ENCODE data around the gene CSPG4. TPM values are rescaled to one million over a fixed set of nuclear protein-coding genes. Genes with fewer than 3 reads are reported as not detected.

The CSPG4 gene
- total and polyA plus RNA-seq, 9 of the 15 experiments (the other 6 are each of a cell fraction or from before 2014, with no cell fraction given) = under 0.01 to 0.07 (median 0.04) TPM; not detected in 5

DNA sequence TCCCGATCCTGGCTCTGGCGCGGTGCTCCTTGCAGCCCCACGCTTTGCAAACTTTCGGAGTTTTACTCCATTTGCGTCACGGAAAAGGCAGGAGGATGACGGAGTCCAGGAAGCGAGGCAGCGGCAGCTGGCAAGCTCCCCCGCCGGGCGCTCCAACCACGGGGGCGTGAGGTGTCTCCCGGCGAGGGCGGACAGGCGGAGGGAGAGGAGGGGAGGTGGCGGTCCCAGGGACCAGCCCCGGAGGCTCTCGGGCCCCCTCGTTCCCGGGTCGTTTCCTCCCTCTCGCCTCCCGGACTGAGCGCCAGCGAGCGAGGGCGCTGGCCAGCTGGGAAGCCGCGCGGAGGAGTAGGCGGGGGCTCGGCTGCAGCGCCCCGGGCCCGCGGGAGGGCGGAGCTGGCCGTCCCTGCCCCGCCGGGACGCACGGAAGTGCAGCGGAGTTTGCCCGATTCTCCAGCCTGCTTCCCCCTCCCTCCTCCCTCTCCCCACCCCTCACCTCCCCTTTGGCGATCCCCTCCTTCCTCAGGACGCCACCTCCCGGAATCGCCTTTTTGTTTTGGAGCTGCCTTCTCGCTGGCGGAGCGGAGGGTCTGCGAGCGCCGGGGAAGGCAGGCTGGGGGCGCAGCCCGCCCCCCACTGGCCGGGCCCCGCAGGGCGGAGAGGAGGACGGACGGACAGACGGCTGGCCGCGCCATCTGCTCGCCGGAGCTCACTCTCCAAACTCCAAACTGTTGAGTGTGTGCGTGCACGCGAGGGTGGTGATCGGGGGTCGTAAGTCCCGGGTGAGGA, 65.1 kb downstream of the CSPG4 start, which contains the start of gene SNX33 (continued):
- TF ChIP-seq MECOM (CRISPR knock-in tag; IDR thresholded peaks at IDR 0.05) (no peak), NRF1 (conservative IDR thresholded peaks at IDR 0.05 in 1 of 2, IDR thresholded peaks at IDR 0.05 in 1 of 2) (no peak), ZNF224 (CRISPR knock-in tag; IDR thresholded peaks at IDR 0.05) (no peak), GABPB1 (CRISPR knock-in tag; IDR thresholded peaks at IDR 0.05) (no peak; the same call in 1 of the 2 replicates), ETV5 (CRISPR knock-in tag; IDR thresholded peaks at IDR 0.05; ENCODE audit: low read depth) (no peak), STAT5B (CRISPR knock-in tag; IDR thresholded peaks at IDR 0.05) (no peak), GABPA (tag; conservative IDR thresholded peaks at IDR 0.05; ENCODE audit: low read depth) (peak; percentile 54), HMGN3 (IDR thresholded peaks at IDR 0.05; ENCODE audit: borderline replicate concordance, extremely low read depth, insufficient read length, low read depth, low read length) (peak; percentile 85), UBTF (IDR thresholded peaks at IDR 0.05; ENCODE audit: borderline replicate concordance in 1 of 2, low read depth in 2 of 2, low read length in 2 of 2) (peak; percentile 77 to 87; a peak in 2 of 4 replicates), GTF2E2 (tag; IDR thresholded peaks at IDR 0.05) (no peak), OTX1 (CRISPR knock-in tag; IDR thresholded peaks at IDR 0.05) (0 out of 2 replicates have a peak, but pooled peaks have one; percentile 33), ESRRA (IDR thresholded peaks at IDR 0.05; ENCODE audit: borderline replicate concordance, low read depth) (no peak), MTA2 (IDR thresholded peaks at IDR 0.05; ENCODE audit: low read depth) (no peak)
- TF ChIP-seq, protein P1, sequence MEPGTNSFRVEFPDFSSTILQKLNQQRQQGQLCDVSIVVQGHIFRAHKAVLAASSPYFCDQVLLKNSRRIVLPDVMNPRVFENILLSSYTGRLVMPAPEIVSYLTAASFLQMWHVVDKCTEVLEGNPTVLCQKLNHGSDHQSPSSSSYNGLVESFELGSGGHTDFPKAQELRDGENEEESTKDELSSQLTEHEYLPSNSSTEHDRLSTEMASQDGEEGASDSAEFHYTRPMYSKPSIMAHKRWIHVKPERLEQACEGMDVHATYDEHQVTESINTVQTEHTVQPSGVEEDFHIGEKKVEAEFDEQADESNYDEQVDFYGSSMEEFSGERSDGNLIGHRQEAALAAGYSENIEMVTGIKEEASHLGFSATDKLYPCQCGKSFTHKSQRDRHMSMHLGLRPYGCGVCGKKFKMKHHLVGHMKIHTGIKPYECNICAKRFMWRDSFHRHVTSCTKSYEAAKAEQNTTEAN (CRISPR knock-in tag; IDR thresholded peaks at IDR 0.05) = no peak
- TF ChIP-seq, protein P2, sequence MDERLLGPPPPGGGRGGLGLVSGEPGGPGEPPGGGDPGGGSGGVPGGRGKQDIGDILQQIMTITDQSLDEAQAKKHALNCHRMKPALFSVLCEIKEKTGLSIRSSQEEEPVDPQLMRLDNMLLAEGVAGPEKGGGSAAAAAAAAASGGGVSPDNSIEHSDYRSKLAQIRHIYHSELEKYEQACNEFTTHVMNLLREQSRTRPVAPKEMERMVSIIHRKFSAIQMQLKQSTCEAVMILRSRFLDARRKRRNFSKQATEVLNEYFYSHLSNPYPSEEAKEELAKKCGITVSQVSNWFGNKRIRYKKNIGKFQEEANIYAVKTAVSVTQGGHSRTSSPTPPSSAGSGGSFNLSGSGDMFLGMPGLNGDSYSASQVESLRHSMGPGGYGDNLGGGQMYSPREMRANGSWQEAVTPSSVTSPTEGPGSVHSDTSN (CRISPR knock-in tag; IDR thresholded peaks at IDR 0.05; ENCODE audit: low read depth) = no peak
- TF ChIP-seq, protein P2 (tag; conservative IDR thresholded peaks at IDR 0.05; ENCODE audit: low read depth) = no peak
- TF ChIP-seq, protein P3, sequence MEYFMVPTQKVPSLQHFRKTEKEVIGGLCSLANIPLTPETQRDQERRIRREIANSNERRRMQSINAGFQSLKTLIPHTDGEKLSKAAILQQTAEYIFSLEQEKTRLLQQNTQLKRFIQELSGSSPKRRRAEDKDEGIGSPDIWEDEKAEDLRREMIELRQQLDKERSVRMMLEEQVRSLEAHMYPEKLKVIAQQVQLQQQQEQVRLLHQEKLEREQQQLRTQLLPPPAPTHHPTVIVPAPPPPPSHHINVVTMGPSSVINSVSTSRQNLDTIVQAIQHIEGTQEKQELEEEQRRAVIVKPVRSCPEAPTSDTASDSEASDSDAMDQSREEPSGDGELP (CRISPR knock-in tag; IDR thresholded peaks at IDR 0.05; ENCODE audit: borderline replicate concordance) = peak; percentile 89
- TF ChIP-seq, protein P4, sequence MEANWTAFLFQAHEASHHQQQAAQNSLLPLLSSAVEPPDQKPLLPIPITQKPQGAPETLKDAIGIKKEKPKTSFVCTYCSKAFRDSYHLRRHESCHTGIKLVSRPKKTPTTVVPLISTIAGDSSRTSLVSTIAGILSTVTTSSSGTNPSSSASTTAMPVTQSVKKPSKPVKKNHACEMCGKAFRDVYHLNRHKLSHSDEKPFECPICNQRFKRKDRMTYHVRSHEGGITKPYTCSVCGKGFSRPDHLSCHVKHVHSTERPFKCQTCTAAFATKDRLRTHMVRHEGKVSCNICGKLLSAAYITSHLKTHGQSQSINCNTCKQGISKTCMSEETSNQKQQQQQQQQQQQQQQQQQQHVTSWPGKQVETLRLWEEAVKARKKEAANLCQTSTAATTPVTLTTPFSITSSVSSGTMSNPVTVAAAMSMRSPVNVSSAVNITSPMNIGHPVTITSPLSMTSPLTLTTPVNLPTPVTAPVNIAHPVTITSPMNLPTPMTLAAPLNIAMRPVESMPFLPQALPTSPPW (CRISPR knock-in tag; IDR thresholded peaks at IDR 0.05) = peak; percentile 95
